MM.1S (cell line): ENCODE data around the gene RBSN.

Experiments
- EZH2 ChIP-seq: fragments of 300-600 bp; sonication (generic); optimal IDR thresholded peaks from 2 replicates; pipeline ENCODE3; 2017; ENCODE audit warnings: low read depth, mild to moderate bottlenecking, antibody characterized with exemption, low read length, mixed read lengths
- EZH2phosphoT487 ChIP-seq: fragments of 300-600 bp; sonication (generic); IDR thresholded peaks from 2 replicates; pipeline ENCODE4 v1.6.1; 2018; ENCODE audit warnings: antibody characterized with exemption, low read length
- TF ChIP-seq, protein P1 (sequence below): fragments of 300-600 bp; sonication (generic); IDR thresholded peaks from 2 replicates; pipeline ENCODE4 v1.5.1; 2016; ENCODE audit warnings: antibody characterized with exemption, low read length, mixed read lengths

DNA sequence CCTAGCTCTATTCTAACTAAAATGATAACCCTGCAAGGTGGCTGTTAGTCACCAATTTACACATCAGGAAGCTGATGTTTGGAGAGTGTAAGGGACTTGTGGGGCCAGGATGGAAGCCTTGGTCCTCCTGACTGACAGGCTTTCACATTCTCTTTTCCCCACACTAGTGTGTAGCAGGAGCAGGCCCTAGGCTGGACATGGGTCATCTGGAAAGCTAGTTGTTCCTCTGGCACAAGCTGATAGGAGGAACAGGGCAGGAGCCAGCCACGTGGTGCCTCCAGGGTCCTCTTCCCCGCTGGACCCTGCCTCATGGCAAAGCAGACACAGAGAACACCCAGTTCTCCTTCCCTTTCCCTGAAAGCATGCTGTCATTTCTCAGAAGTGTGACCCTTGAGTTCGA is 18.1 kb upstream of the RBSN start:
- TF ChIP-seq EZH2 (no peak), EZH2phosphoT487 (no peak)
- TF ChIP-seq, protein P1, sequence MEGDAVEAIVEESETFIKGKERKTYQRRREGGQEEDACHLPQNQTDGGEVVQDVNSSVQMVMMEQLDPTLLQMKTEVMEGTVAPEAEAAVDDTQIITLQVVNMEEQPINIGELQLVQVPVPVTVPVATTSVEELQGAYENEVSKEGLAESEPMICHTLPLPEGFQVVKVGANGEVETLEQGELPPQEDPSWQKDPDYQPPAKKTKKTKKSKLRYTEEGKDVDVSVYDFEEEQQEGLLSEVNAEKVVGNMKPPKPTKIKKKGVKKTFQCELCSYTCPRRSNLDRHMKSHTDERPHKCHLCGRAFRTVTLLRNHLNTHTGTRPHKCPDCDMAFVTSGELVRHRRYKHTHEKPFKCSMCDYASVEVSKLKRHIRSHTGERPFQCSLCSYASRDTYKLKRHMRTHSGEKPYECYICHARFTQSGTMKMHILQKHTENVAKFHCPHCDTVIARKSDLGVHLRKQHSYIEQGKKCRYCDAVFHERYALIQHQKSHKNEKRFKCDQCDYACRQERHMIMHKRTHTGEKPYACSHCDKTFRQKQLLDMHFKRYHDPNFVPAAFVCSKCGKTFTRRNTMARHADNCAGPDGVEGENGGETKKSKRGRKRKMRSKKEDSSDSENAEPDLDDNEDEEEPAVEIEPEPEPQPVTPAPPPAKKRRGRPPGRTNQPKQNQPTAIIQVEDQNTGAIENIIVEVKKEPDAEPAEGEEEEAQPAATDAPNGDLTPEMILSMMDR, result no peak
